CD4-positive, alpha-beta T cell treated with Interleukin-15 for 4 hours (primary cell): Measurements from ENCODE around the gene EFNA5.

Source experiments
- DNase-seq: peaks from one replicate; pipeline ENCODE4 v3.0.0-alpha.2; 2020; ENCODE audit warnings: low spot score

EFNA5 gene

GRCh38 chr5:107389775-107390148 is 281.0 kb downstream of the EFNA5 start:
- no peak for DNase-seq

- DNase-seq = peak; percentile 59
Observed at GRCh38 chr5:107389130-107389774, 281.5 kb downstream of the EFNA5 start.

- peak; percentile 45 for DNase-seq
Observed at GRCh38 chr5:107388141-107388861, 282.4 kb downstream of the EFNA5 start.

- no peak for DNase-seq
Observed at GRCh38 chr5:107387526-107388140, 283.1 kb downstream of the EFNA5 start.

GRCh38 chr5:107385708-107386107 is 285.0 kb downstream of the EFNA5 start:
- DNase-seq = no peak

- no peak for DNase-seq
Observed at GRCh38 chr5:107384256-107384655, 286.5 kb downstream of the EFNA5 start.

GRCh38 chr5:107383414-107383813 is 287.3 kb downstream of the EFNA5 start:
- DNase-seq = no peak

GRCh38 chr5:107381189-107381856 is 289.4 kb downstream of the EFNA5 start:
- no peak for DNase-seq

- DNase-seq = no peak
Observed at GRCh38 chr5:107380654-107381053, 290.1 kb downstream of the EFNA5 start.

GRCh38 chr5:107378218-107378899 is 292.4 kb downstream of the EFNA5 start:
- DNase-seq = no peak

GRCh38 chr5:107377277-107377609 is 293.5 kb downstream of the EFNA5 start:
- DNase-seq = no peak

GRCh38 chr5:107376546-107377276 is 294.0 kb downstream of the EFNA5 start:
- DNase-seq = no peak

GRCh38 chr5:107373549-107374263 is 297.0 kb downstream of the EFNA5 start:
- no peak for DNase-seq

- no peak for DNase-seq
Observed at GRCh38 chr5:107372723-107373450, 297.9 kb downstream of the EFNA5 start.

- DNase-seq = no peak
Observed at GRCh38 chr5:107370396-107370968, 300.3 kb downstream of the EFNA5 start.

- DNase-seq = no peak
Observed at GRCh38 chr5:107369622-107370021, 301.1 kb downstream of the EFNA5 start.

GRCh38 chr5:107368615-107369014 is 302.1 kb downstream of the EFNA5 start:
- no peak for DNase-seq

- no peak for DNase-seq
Observed at GRCh38 chr5:107367939-107368338, 302.8 kb downstream of the EFNA5 start.

GRCh38 chr5:107367480-107367879 is 303.3 kb downstream of the EFNA5 start:
- no peak for DNase-seq
